H1 (cell line): ENCODE results near the gene DBF4B. TPM values are rescaled to one million over a fixed set of nuclear protein-coding genes. Genes with fewer than 3 reads are reported as not detected.

Experiments
- CBX5 ChIP-seq: fragments of 300-800, 300-1000 bp; sonication (generic); IDR thresholded peaks from 2 replicates; pipeline ENCODE4 v1.7.1; 2016; ENCODE audit warnings: antibody characterized with exemption, low read length, low read depth
- CHD1 ChIP-seq: IDR thresholded peaks from 2 replicates; pipeline ENCODE4 v1.6.1; 2012; ENCODE audit warnings: low read depth, low read length, improper control_type of control experiment
- JUND ChIP-seq: IDR thresholded peaks from 2 replicates; pipeline ENCODE4 v1.6.1; 2011; ENCODE audit warnings: mild to moderate bottlenecking, improper control_type of control experiment, low read length
- KDM1A ChIP-seq: fragments of 200-600, 300-600 bp; sonication (generic); IDR thresholded peaks from 2 replicates; pipeline ENCODE4 v1.7.1; 2016; ENCODE audit warnings: mild to moderate bottlenecking, low read length, borderline replicate concordance
- polyA plus RNA-seq, 7 experiments: library from polyadenylated mRNA; depleted of rRNA in 3 of 7; stranded (reverse) in 5 of 7; unstranded in 2 of 7; fragments of >200 nt in 5 of 7; fragments of 200-250 nt in 2 of 7; gene quantifications; 1 replicate in 5 of 7; 2 replicates in 1 of 7; 4 replicates in 1 of 7; pipeline versions ENCODE4 v1.2.1 to v1.2.3, GENCODE V29; 2011 to 2013; ENCODE audit warnings: missing spikeins in 2 of 7, mixed read lengths in 2 of 7
- total RNA-seq: library from RNA; stranded (reverse); fragmentation: NEBNext Ultra II Directional; extraction: Animal tissue kit (Norgen Biotek cat#: 25700); gene quantifications from 2 replicates; pipeline ENCODE4 v1.2.1, GENCODE V29; 2021
- TF ChIP-seq, protein P1 (sequence below): IDR thresholded peaks from 2 replicates; pipeline ENCODE4 v1.6.1; 2011; ENCODE audit warnings: low read length, improper control_type of control experiment
- TF ChIP-seq, protein P2 (sequence below), 3 experiments: IDR thresholded peaks; 1 replicate in 2 of 3; 2 replicates in 1 of 3; pipeline versions ENCODE4 v1.5.1 to v1.6.1; 2011; ENCODE audit warnings: low read length in 3 of 3, mild to moderate bottlenecking in 3 of 3, inconsistent platforms in 2 of 3, low read depth in 1 of 3, moderate library complexity in 1 of 3; ENCODE audit not compliant: insufficient read depth in 1 of 3; ENCODE audit errors: control extremely low read depth in 1 of 3

The DBF4B gene
- total and polyA plus RNA-seq, 2 of the 8 experiments (the other 6 are each of a cell fraction or from before 2014, with no cell fraction given) = 20.2 to 26.9 TPM

DNA sequence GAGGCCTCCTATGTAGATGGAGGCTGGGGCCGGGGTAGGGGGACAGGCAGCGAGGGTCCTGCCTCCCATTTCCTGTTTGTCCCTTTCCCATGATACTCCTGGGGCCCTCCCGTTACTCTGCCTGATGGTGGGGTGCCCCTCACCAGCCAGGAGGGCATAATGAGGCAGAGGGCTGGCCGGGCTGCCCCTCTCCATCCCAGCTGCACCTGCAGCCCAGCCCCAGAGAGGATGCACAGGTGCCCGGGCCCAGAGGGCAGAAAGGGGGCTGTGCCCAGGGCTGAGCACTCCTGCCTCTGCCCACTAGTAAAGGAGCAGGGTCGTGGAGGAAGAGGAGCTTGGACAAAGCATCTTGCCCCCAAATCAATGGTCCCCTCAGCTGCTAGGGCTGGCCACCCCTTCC, 60.8 kb downstream of the DBF4B start (continued):
- TF ChIP-seq, protein P1, sequence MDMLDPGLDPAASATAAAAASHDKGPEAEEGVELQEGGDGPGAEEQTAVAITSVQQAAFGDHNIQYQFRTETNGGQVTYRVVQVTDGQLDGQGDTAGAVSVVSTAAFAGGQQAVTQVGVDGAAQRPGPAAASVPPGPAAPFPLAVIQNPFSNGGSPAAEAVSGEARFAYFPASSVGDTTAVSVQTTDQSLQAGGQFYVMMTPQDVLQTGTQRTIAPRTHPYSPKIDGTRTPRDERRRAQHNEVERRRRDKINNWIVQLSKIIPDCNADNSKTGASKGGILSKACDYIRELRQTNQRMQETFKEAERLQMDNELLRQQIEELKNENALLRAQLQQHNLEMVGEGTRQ = no peak
- TF ChIP-seq CBX5 (no peak), CHD1 (no peak), KDM1A (no peak), JUND (no peak)
- TF ChIP-seq, protein P2, sequence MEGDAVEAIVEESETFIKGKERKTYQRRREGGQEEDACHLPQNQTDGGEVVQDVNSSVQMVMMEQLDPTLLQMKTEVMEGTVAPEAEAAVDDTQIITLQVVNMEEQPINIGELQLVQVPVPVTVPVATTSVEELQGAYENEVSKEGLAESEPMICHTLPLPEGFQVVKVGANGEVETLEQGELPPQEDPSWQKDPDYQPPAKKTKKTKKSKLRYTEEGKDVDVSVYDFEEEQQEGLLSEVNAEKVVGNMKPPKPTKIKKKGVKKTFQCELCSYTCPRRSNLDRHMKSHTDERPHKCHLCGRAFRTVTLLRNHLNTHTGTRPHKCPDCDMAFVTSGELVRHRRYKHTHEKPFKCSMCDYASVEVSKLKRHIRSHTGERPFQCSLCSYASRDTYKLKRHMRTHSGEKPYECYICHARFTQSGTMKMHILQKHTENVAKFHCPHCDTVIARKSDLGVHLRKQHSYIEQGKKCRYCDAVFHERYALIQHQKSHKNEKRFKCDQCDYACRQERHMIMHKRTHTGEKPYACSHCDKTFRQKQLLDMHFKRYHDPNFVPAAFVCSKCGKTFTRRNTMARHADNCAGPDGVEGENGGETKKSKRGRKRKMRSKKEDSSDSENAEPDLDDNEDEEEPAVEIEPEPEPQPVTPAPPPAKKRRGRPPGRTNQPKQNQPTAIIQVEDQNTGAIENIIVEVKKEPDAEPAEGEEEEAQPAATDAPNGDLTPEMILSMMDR (IDR thresholded peaks at IDR 0.05; ENCODE audit: control extremely low read depth in 1 of 3, insufficient read depth in 1 of 3, low read depth in 1 of 3, low read length in 3 of 3) = no peak
